ENCODE results near the gene TMEM182. TPM values are rescaled to one million over a fixed set of nuclear protein-coding genes. Genes with fewer than 3 reads are reported as not detected.

TMEM182 gene
- total RNA-seq, 4 donors from 2014 or later, result 0.49 to 2.6 (median 0.75) TPM

DNA sequence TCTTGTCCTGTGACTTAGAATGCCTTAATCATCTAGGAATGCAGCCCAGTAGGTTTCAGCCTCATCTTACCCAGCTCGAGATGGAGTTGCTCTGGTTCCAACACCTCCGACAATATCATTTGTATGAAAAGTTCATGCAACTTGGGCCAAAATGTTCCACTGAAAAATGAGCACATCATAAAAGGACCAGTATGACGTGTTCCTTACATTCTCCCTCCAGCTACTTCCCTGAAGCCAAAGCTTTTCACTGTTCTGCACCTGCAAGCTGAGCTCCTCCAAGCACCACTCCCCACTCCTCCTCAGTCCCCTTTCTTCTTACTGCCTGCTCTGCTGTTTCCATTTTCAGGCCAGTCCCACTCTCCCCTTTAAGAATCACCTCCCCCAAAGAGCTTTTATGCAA is 23.1 kb downstream of the TMEM182 start:
- Histone ChIP-seq H3K27me3 (no peaks in the 10 kb centered on the region), H3K4me3 (no peak overlapping the region), H3K27ac (no peak overlapping the region), H3K4me1 (no peaks in the 10 kb centered on the region), H3K9me3 (no peaks in the 10 kb centered on the region), H3K36me3 (no peaks in the 10 kb centered on the region)
- WGBS, result 65% methylated on average over 3 of the region's 3 CpGs
- TF ChIP-seq EP300 (IDR thresholded peaks at IDR 0.05), result no peak
- no peak for TF ChIP-seq POLR2AphosphoS5 (IDR thresholded peaks at IDR 0.05)
- no peak for TF ChIP-seq CTCF (IDR thresholded peaks at IDR 0.05)
- no peak for DNase-seq (ENCODE audit: low spot score in 2 of 2)

DNA sequence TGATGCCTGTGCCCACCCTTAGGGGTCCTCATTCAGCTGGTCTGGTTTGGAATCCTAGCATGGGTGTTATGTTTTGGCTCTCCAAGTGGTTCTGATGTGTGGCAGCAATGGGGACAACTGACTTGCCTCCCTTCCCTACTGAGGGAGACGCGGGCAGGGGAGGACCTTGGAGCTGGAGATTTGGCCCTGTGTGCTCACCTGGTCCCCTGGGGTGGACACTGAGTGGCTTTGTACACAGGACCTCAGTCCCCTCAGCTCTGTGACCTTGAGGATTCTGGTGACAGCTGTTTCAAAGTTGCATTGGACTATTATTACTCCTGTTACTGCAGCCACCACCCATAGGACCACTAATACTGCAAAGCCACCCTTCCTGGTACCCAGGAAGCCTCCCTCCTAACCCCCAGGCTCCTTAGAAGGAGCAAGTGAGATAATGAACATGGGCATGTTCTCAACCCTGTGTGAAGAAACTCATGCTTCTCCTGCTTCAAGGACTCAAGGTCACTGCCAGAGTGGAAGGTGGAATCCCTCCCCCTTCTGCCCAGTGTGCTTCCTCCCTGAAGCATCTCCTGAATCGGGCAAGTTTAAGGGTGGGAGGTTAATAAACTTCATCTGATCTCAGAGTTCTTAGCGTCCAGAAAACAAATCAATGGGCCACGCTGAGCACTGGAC is 26.5 kb downstream of the TMEM182 start:
- no peaks in the 10 kb centered on the region for H3K27me3 ChIP-seq
- no peaks in the 10 kb centered on the region for H3K36me3 ChIP-seq
- no peak overlapping the region for H3K4me3 ChIP-seq
- no peaks in the 10 kb centered on the region for H3K4me1 ChIP-seq
- TF ChIP-seq CTCF (IDR thresholded peaks at IDR 0.05) (no peak), EP300 (IDR thresholded peaks at IDR 0.05) (no peak), POLR2A (IDR thresholded peaks at IDR 0.05) (no peak), POLR2AphosphoS5 (IDR thresholded peaks at IDR 0.05) (no peak)
- DNase-seq (ENCODE audit: low spot score in 2 of 2), result no peak
- no peaks in the 10 kb centered on the region for H3K9me3 ChIP-seq
- 70% methylated on average over 4 of the region's 5 CpGs for WGBS
- H3K27ac ChIP-seq, result no peak overlapping the region

GRCh38 chr2:102788885-102789260 is 27.0 kb downstream of the TMEM182 start:
- TF ChIP-seq EP300 (IDR thresholded peaks at IDR 0.05) (no peak), CTCF (IDR thresholded peaks at IDR 0.05) (no peak), POLR2A (IDR thresholded peaks at IDR 0.05) (no peak), POLR2AphosphoS5 (IDR thresholded peaks at IDR 0.05) (no peak)
- Histone ChIP-seq H3K27me3 (no peaks in the 10 kb centered on the region), H3K36me3 (no peaks in the 10 kb centered on the region), H3K4me1 (no peaks in the 10 kb centered on the region), H3K27ac (no peak overlapping the region), H3K9me3 (no peaks in the 10 kb centered on the region), H3K4me3 (no peak overlapping the region)
- WGBS, result 43% methylated on average over 7 of the region's 8 CpGs
- no peak for DNase-seq (ENCODE audit: low spot score in 2 of 2)

GRCh38 chr2:102789349-102790090 is 27.7 kb downstream of the TMEM182 start:
- WGBS, result 78% methylated on average over 7 of the region's 7 CpGs
- TF ChIP-seq POLR2A (IDR thresholded peaks at IDR 0.05) (no peak), EP300 (IDR thresholded peaks at IDR 0.05) (no peak)
- H3K36me3 ChIP-seq, result no peaks in the 10 kb centered on the region
- H3K4me1 ChIP-seq, result no peaks in the 10 kb centered on the region
- H3K4me3 ChIP-seq, result no peak overlapping the region
- no peak overlapping the region for H3K27ac ChIP-seq
- no peaks in the 10 kb centered on the region for H3K9me3 ChIP-seq
- no peak for DNase-seq (ENCODE audit: low spot score in 2 of 2)
- H3K27me3 ChIP-seq, result no peaks in the 10 kb centered on the region

GRCh38 chr2:102790091-102790455 is 28.2 kb downstream of the TMEM182 start:
- H3K4me3 ChIP-seq, result no peak overlapping the region
- no peak overlapping the region for H3K27ac ChIP-seq
- no peak for DNase-seq (ENCODE audit: low spot score in 2 of 2)
- no peaks in the 10 kb centered on the region for H3K27me3 ChIP-seq
- no peaks in the 10 kb centered on the region for H3K36me3 ChIP-seq
- 78% methylated on average over 3 of the region's 3 CpGs for WGBS
- TF ChIP-seq EP300 (IDR thresholded peaks at IDR 0.05), result no peak
- no peak for TF ChIP-seq CTCF (IDR thresholded peaks at IDR 0.05)
- TF ChIP-seq POLR2A (IDR thresholded peaks at IDR 0.05), result no peak
- TF ChIP-seq POLR2AphosphoS5 (IDR thresholded peaks at IDR 0.05), result no peak
- H3K4me1 ChIP-seq, result no peaks in the 10 kb centered on the region
- no peaks in the 10 kb centered on the region for H3K9me3 ChIP-seq

All from suprapubic skin (tissue), 4 donors.